ENCODE results near the gene HUS1.

GRCh38 chr7:47978790-47979144 lies 648 bp downstream of the HUS1 start:
- TF ChIP-seq CTCF (IDR thresholded peaks at IDR 0.05): no peak
- no peak for TF ChIP-seq POLR2A (IDR thresholded peaks at IDR 0.05)

All from heart left ventricle (tissue), 13 donors.